IPS-NIHi7 (cell line): ENCODE data around the gene MTOR.
"Not testable (repeated sequence)": the region's sequence is repeated elsewhere in the genome, so short reads cannot be mapped to it uniquely, and the experiment has no call there.

ENCODE experiments used
- DNase-seq: peaks from one replicate; pipeline ENCODE4 v3.0.0; 2012; ENCODE audit warnings: mixed read lengths; ENCODE audit errors: extremely low spot score

MTOR gene

GRCh38 chr1:11180342-11180744 is 82.0 kb downstream of the MTOR start:
- DNase-seq: no peak

GRCh38 chr1:11179749-11180148 is 82.6 kb downstream of the MTOR start:
- not testable (repeated sequence) for DNase-seq

GRCh38 chr1:11179125-11179524 is 83.2 kb downstream of the MTOR start:
- no peak for DNase-seq

GRCh38 chr1:11178021-11179015 is 84.0 kb downstream of the MTOR start:
- no peak for DNase-seq

GRCh38 chr1:11176081-11176706 is 86.2 kb downstream of the MTOR start:
- no peak for DNase-seq

- DNase-seq: no peak
Observed at GRCh38 chr1:11175461-11175860, 86.9 kb downstream of the MTOR start.

GRCh38 chr1:11174261-11174942 is 87.9 kb downstream of the MTOR start:
- no peak for DNase-seq

GRCh38 chr1:11170102-11170501 is 92.2 kb downstream of the MTOR start:
- no peak for DNase-seq

DNA sequence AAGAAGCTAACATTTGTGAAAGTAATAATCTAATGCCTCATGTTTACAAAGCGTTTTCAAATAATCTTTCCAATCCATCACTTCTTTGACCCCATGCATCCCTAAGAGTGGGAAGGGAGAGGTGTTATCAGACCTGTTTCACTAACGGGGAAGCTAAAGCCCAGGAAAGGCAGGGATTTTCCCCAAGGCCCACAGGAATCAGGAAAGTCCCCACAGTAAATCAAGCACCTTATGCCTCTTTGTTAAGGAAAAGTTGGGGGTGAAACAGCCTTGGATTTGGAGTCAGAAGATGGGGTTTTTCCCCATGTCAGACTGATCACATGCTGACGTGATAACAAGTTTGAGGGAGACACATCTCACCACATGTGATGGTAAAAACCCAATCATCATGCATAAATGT is 93.1 kb downstream of the MTOR start:
- no peak for DNase-seq

DNA sequence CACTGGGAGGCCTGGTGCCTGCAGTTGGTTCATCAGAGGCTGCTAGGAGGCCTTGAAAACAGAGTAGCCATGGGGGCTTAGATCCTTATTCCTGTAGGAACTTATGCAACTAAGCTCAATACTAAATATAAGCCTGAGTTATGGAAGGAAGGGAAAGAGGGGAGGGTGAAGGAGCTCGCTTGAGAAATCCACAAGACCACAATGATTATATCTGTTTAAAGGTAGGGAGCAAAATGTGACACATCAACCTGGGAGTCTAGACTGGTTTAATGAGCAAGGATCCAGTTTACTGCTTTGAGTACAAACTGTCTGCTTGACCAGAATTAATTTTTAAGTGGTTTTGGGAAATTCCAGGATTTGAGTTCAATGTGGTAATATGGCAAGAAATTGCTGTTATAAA is 93.6 kb downstream of the MTOR start:
- DNase-seq: no peak

- DNase-seq: not testable (repeated sequence)
Observed at GRCh38 chr1:11166744-11167143, 95.6 kb downstream of the MTOR start.

DNA sequence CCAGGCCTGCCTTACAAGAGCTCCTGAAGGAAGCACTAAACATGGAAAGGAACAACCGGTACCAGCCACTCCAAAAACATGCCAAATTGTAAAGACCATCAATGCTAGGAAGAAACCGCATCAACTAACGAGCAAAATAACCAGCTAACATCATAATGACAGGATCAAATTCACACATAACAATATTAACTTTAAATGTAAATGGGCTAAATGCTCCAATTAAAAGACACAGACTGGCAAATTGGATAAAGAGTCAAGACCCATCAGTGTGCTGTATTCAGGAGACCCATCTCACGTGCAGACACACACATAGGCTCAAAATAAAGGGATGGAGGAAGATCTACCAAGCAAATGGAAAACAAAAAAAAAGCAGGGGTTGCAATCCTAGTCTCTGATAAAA is 99.6 kb downstream of the MTOR start:
- DNase-seq: not testable (repeated sequence)

DNA sequence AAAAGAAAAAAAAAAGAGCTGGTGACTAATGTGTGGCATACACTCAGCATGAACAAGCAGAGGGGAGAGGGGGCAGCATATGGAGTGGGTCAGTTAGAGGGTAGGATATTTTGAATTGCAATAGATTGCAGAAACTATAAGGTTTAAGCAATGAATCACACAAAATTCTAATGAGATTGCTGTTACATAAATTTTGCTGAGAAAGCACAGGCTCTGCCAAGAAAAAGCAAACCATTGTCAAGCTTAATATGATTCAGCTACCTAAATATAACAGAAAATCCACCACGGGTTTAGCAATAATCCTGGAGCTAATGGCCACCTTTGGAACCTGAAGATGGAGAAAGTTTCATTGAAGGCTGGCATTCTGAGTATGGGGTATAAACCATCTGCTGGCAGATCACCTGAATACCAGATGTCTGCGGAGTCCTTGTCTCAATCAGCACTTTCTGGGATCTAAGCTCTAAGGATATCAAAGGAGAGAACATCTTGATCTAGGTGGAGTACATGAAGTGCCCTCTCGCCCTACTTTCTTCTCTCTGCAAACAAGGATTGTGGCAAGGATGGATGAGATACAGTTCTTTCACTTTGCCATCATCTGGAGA is 103.5 kb downstream of the MTOR start:
- DNase-seq: no peak

DNA sequence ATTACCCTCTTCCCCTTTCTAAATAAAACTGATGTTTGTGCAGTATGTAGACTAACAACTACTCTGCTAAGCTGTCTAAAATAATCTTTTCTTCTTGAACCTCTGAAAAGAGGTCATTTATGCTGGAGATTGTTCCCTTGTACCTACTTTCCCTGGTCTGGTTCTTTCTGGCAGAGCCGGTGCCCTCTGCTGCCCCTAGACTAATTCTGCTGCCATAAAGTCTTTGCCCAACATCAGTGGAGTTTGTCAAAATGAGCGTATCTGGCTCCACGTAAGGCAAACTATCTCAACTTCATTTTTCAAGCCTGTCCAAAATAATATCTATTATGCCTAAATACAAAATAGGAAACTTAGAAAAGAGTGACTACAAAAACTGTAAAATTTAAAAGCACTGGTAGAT is 104.1 kb downstream of the MTOR start:
- no peak for DNase-seq

DNA sequence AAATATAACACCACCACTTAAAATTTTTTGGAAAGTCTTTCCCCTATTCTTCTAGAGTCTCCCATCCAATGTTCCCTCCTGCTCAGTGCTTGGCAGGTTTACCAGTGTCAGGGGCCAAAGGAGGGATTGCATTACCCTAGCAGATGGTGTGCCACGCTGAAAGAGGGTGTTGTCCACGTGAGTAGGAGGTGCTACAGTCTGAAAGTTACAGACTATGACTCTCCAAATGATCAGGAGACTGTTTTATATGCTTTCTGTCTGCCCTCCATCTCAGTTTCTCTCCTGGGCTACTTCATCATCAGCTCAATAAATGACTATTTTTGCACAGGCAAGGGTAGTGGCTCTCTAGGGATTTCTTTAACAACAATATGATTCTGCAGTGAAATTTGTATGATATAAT is 104.5 kb downstream of the MTOR start:
- no peak for DNase-seq

DNA sequence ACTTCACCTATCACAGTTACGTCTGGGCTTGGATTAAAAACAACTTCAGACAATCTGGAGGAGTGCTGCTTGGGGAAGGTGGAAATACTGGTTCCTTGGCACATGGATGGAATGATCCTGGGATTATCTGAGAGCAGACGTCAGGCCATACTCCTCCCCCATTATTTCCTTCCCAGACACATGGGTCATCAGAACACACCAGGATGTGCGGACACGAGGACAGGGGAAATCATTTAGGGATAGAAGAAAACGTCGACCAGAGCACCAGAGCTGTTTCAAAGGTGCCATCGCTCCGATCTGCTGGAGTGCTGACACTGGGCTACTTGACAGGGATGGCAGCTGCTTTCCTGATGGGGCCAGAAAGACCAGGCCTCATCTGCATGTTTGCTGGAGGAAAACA is 105.0 kb downstream of the MTOR start:
- no peak for DNase-seq

DNA sequence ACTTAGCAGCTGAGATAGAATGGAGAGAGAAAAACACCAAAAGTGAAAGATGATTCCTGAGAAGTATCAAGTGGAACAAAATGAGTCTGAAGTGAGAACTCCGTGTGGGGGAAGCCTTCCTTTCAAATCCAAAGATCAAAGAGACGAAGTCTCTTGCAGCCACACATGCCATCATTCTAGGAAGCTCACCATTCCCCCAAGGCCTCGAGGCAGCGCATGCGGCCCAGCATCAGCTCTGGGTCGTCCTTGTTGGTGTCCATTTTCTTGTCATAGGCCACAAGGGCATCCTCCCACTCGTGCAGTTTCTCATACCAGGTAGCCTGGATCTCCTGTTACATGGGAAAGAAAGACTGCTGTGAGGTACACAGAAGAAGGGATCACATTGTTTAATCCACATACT is 105.4 kb downstream of the MTOR start:
- no peak for DNase-seq

DNA sequence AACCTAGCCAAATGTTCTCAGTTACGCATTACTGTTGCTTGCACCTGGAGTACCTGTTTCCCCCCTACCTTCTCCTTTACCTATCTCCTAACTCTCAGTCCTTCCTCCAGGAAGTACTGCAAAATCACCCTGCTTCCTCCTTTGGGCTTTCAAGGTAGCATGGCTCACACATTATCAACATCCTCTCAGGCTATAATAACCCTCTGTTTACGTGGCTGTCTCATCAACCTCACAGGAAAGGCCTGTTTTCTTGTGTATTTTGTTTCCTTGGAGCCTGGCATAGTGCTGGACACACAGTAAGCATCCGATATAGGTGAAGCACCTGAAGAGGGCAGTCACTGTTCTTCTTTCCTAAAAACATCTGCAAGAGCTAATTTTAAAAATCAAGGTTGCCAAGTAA is 105.9 kb downstream of the MTOR start:
- no peak for DNase-seq

- DNase-seq: no peak
Observed at GRCh38 chr1:11153184-11153583, 109.2 kb downstream of the MTOR start.

- DNase-seq: no peak
Observed at GRCh38 chr1:11152755-11153154, 109.6 kb downstream of the MTOR start.

GRCh38 chr1:11151826-11152612 is 110.3 kb downstream of the MTOR start:
- DNase-seq: no peak
